OCI-LY1 (cell line): Measurements from ENCODE around the gene ACSS1.

ENCODE experiments used
- H2AFZ ChIP-seq: fragments of 200-600 bp; sonication (generic), shearing (Covaris generic); 2 replicates; pipeline ENCODE4 v1.6.0; 2014; ENCODE audit warnings: antibody characterized with exemption, mild to moderate bottlenecking, low read length
- H3F3A ChIP-seq: fragments of 200-600 bp; sonication (generic), shearing (Covaris generic); 2 replicates; pipeline ENCODE4 v1.6.0; 2014; ENCODE audit warnings: mild to moderate bottlenecking, antibody characterized with exemption, low read length, moderate library complexity; ENCODE audit not compliant: insufficient read depth
- H3K27ac ChIP-seq: fragments of 200-600 bp; sonication (generic); 2 replicates; pipeline ENCODE4 v1.5.1; 2014; ENCODE audit warnings: low read length, mixed run types, mild to moderate bottlenecking, low read depth; ENCODE audit not compliant: poor library complexity, severe bottlenecking
- H3K27me3 ChIP-seq: fragments of 200-600 bp; sonication (generic); 2 replicates; pipeline ENCODE4 v1.6.0; 2014; ENCODE audit warnings: antibody characterized with exemption, mild to moderate bottlenecking, low read length, moderate library complexity; ENCODE audit not compliant: insufficient read depth
- H3K36me3 ChIP-seq: fragments of 200-600 bp; sonication (generic); 2 replicates; pipeline ENCODE4 v1.6.1; 2014; ENCODE audit warnings: mild to moderate bottlenecking, antibody characterized with exemption, low read length, moderate library complexity, mixed read lengths; ENCODE audit not compliant: insufficient read depth
- H3K4me1 ChIP-seq: fragments of 200-600 bp; sonication (generic); 2 replicates; pipeline ENCODE4 v1.5.1; 2014; ENCODE audit warnings: mild to moderate bottlenecking, low read length, moderate library complexity; ENCODE audit not compliant: insufficient read depth, severe bottlenecking
- H3K4me2 ChIP-seq: fragments of 200-600 bp; sonication (generic), shearing (Covaris generic); 2 replicates; pipeline ENCODE4 v1.6.1; 2014; ENCODE audit warnings: low read length
- H3K4me3 ChIP-seq: fragments of 200-600 bp; sonication (generic); 2 replicates; pipeline ENCODE4 v1.5.1; 2014; ENCODE audit warnings: low read length, low read depth, mild to moderate bottlenecking, mixed read lengths; ENCODE audit not compliant: poor library complexity, severe bottlenecking
- H3K79me2 ChIP-seq: fragments of 200-600 bp; shearing (Covaris generic); 2 replicates; pipeline ENCODE4 v1.6.1; 2016; ENCODE audit warnings: mixed run types, low read length, mixed read lengths; ENCODE audit not compliant: insufficient read depth
- H3K9ac ChIP-seq: fragments of 200-600 bp; sonication (generic), shearing (Covaris generic); 2 replicates; pipeline ENCODE4 v1.6.1; 2014; ENCODE audit warnings: mild to moderate bottlenecking, low read length, mixed read lengths
- H3K9me2 ChIP-seq: fragments of 200-600 bp; sonication (generic), shearing (Covaris generic); 2 replicates; pipeline ENCODE4 v1.6.1; 2014; ENCODE audit warnings: low read depth, mild to moderate bottlenecking, low read length, mixed read lengths
- H3K9me3 ChIP-seq: fragments of 200-600 bp; shearing (Covaris generic); 2 replicates; pipeline ENCODE4 v1.6.1; 2014; ENCODE audit warnings: low read length, mixed read lengths
- H4K20me1 ChIP-seq: fragments of 200-600 bp; sonication (generic), shearing (Covaris generic); 2 replicates; pipeline ENCODE4 v1.6.0; 2016; ENCODE audit warnings: mild to moderate bottlenecking, low read length; ENCODE audit not compliant: insufficient read depth
- EZH2 ChIP-seq: fragments of 200-600 bp; sonication (generic), shearing (Covaris generic); IDR thresholded peaks from 2 replicates; pipeline ENCODE4 v1.8.0; 2017; ENCODE audit warnings: borderline replicate concordance, mixed run types, mild to moderate bottlenecking, antibody characterized with exemption, low read length, moderate library complexity, mixed read lengths
- TF ChIP-seq, protein P1 (sequence below): fragments of 200-600 bp; sonication (generic), shearing (Covaris generic); IDR thresholded peaks from 2 replicates; pipeline ENCODE4 v1.5.1; 2017; ENCODE audit warnings: mild to moderate bottlenecking, antibody characterized with exemption, low read length, moderate library complexity, mixed read lengths

Gene ACSS1

GRCh38 chr20:24992487-24993205, 65.3 kb downstream of the ACSS1 start, which contains the start of gene APMAP:
Gene APMAP (minus strand): TSS chr20:24992751. CDS start chr20:24992688, 63 bp downstream.
- H3K36me3 ChIP-seq = no peaks in the 10 kb centered on the region
- no peaks in the 10 kb centered on the region for H4K20me1 ChIP-seq
- H3K4me1 ChIP-seq = peaks cover 39% of the 10 kb centered on the region
- H3K9me3 ChIP-seq = no peaks in the 10 kb centered on the region
- peak within 1 kb of the TSS; percentile 68; the same call in 1 of the 2 replicates for H2AFZ ChIP-seq
- no peaks in the 10 kb centered on the region for H3K27me3 ChIP-seq
- H3K79me2 ChIP-seq = no peaks in the 10 kb centered on the region
- no peaks in the 10 kb centered on the region for H3K9me2 ChIP-seq
- no peak for TF ChIP-seq EZH2
- TF ChIP-seq, protein P1, sequence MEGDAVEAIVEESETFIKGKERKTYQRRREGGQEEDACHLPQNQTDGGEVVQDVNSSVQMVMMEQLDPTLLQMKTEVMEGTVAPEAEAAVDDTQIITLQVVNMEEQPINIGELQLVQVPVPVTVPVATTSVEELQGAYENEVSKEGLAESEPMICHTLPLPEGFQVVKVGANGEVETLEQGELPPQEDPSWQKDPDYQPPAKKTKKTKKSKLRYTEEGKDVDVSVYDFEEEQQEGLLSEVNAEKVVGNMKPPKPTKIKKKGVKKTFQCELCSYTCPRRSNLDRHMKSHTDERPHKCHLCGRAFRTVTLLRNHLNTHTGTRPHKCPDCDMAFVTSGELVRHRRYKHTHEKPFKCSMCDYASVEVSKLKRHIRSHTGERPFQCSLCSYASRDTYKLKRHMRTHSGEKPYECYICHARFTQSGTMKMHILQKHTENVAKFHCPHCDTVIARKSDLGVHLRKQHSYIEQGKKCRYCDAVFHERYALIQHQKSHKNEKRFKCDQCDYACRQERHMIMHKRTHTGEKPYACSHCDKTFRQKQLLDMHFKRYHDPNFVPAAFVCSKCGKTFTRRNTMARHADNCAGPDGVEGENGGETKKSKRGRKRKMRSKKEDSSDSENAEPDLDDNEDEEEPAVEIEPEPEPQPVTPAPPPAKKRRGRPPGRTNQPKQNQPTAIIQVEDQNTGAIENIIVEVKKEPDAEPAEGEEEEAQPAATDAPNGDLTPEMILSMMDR = no peak
- H3F3A ChIP-seq = no peaks in the 10 kb centered on the region
- H3K4me2 ChIP-seq = peak within 1 kb of the TSS; percentile 98
- peak within 1 kb of the TSS; percentile 82 for H3K9ac ChIP-seq
- peak within 1 kb of the TSS; percentile 63 for H3K27ac ChIP-seq
- H3K4me3 ChIP-seq = peak within 1 kb of the TSS; percentile 82

DNA sequence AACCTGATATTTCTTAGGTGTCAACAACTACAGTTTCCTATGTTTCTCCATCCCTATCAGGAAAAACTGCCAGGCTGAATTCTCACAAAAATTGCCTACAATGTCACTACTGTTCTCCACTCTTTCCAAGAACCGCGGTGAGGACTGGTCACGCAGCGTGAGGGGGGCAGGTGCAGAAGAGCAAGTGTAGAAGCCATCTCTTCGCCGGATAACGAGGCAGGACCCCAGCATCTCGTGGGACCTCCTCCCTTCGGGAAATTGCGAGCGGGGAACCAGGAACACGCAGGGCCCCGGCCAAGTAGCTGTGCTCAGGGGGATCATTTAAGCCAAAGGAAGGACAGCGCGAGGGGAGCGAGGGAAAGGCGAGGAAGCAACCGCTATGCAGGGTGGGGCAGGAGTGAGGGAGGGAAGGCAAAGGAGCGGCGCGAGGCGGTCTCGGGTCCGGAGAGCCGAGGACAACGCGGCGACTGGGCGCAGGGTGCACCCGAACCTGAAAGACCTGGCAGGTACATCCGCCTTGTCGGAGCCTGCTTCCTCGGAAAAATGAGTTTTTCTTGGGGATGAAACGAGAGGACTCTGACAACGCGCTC, 65.9 kb downstream of the ACSS1 start:
- Histone ChIP-seq H2AFZ (no peak overlapping the region), H4K20me1 (no peaks in the 10 kb centered on the region), H3K27ac (no peak overlapping the region), H3F3A (no peaks in the 10 kb centered on the region), H3K9ac (peak overlapping the region; percentile 82), H3K27me3 (no peaks in the 10 kb centered on the region), H3K9me3 (no peaks in the 10 kb centered on the region), H3K4me1 (peaks cover 39% of the 10 kb centered on the region), H3K79me2 (no peaks in the 10 kb centered on the region), H3K4me3 (peak overlapping the region; percentile 82), H3K9me2 (no peaks in the 10 kb centered on the region), H3K4me2 (peak overlapping the region; percentile 98), H3K36me3 (no peaks in the 10 kb centered on the region)
- no peak for TF ChIP-seq EZH2
- TF ChIP-seq, protein P1 = no peak

- no peaks in the 10 kb centered on the region for H3F3A ChIP-seq
- no peaks in the 10 kb centered on the region for H3K9me2 ChIP-seq
- H3K36me3 ChIP-seq = no peaks in the 10 kb centered on the region
- TF ChIP-seq, protein P1 = no peak
- no peak for TF ChIP-seq EZH2
- H3K9ac ChIP-seq = no peak overlapping the region
- peaks cover 39% of the 10 kb centered on the region for H3K4me1 ChIP-seq
- no peaks in the 10 kb centered on the region for H3K27me3 ChIP-seq
- no peaks in the 10 kb centered on the region for H3K79me2 ChIP-seq
- H3K4me2 ChIP-seq = peak overlapping the region; percentile 98; the same call in 1 of the 2 replicates
- H3K9me3 ChIP-seq = no peaks in the 10 kb centered on the region
- H4K20me1 ChIP-seq = no peaks in the 10 kb centered on the region
- H3K27ac ChIP-seq = no peak overlapping the region
- H3K4me3 ChIP-seq = no peak overlapping the region
- H2AFZ ChIP-seq = no peak overlapping the region
Measured at GRCh38 chr20:24990810-24991252, 67.1 kb downstream of the ACSS1 start.
